Upper lobe of left lung (tissue), 4 donors: Measurements from ENCODE around the gene EFNB2.

ENCODE experiments used
- POLR2A ChIP-seq, 4 donors: fragments of 450-650 bp; IDR thresholded peaks; one replicate each; pipeline ENCODE4 v1.5.1; 2016 to 2017; ENCODE audit warnings: antibody characterized with exemption in 4 of 4, mild to moderate bottlenecking in 2 of 4
- POLR2AphosphoS5 ChIP-seq, 2 donors: sonication (generic); formaldehyde crosslinking; IDR thresholded peaks; one replicate each; pipeline ENCODE4 v1.5.1; 2017; ENCODE audit warnings: antibody characterized with exemption in 2 of 2
- TF ChIP-seq, protein P1 (sequence below), 6 experiments: fragments of 450-650 bp in 4 of 6; fragments of 200-600 bp in 2 of 6; sonication (generic) in 2 of 6; IDR thresholded peaks; one replicate each; pipeline ENCODE4 v1.5.1; 2016 to 2019; ENCODE audit warnings: antibody characterized with exemption in 6 of 6

DNA sequence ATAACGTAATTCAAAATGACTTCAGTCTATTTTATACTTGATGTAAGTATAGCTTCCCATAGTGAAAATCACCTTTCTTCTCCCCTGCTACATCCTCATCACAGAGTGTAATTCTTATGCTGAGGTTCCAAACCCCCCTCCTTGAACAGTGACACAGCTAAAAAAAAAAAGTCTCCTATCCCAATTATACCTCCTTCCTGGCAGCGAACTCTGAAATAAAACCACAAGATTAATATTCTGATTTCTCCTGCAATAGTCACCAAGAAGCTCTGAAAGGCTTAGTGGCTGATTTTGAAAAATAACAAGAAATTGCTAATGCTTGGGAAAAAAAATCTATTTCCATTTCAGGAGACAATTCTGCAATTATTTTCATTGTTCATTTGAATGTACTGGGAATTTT is 36.3 kb downstream of the EFNB2 start:
- TF ChIP-seq, protein P1, sequence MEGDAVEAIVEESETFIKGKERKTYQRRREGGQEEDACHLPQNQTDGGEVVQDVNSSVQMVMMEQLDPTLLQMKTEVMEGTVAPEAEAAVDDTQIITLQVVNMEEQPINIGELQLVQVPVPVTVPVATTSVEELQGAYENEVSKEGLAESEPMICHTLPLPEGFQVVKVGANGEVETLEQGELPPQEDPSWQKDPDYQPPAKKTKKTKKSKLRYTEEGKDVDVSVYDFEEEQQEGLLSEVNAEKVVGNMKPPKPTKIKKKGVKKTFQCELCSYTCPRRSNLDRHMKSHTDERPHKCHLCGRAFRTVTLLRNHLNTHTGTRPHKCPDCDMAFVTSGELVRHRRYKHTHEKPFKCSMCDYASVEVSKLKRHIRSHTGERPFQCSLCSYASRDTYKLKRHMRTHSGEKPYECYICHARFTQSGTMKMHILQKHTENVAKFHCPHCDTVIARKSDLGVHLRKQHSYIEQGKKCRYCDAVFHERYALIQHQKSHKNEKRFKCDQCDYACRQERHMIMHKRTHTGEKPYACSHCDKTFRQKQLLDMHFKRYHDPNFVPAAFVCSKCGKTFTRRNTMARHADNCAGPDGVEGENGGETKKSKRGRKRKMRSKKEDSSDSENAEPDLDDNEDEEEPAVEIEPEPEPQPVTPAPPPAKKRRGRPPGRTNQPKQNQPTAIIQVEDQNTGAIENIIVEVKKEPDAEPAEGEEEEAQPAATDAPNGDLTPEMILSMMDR (IDR thresholded peaks at IDR 0.05) = no peak
- TF ChIP-seq POLR2A (IDR thresholded peaks at IDR 0.05) = no peak
- no peak for TF ChIP-seq POLR2AphosphoS5 (IDR thresholded peaks at IDR 0.05)
